GM12878 (cell line): ENCODE results near the gene DNAJC7.

ENCODE experiments used
- CBX5 ChIP-seq: sonication (generic); IDR thresholded peaks from 2 replicates; pipeline ENCODE4 v1.6.1; 2016; ENCODE audit warnings: low read depth, moderate library complexity, mild to moderate bottlenecking, inconsistent platforms
- CTCF ChIP-seq, 3 experiments: IDR thresholded peaks in 2 of 3; conservative IDR thresholded peaks in 1 of 3; 2 replicates each; pipeline ENCODE4 v1.5.1; 2011; ENCODE audit warnings: low read depth in 3 of 3, low read length in 3 of 3, mild to moderate bottlenecking in 3 of 3, control low read depth in 2 of 3, moderate library complexity in 2 of 3, inconsistent platforms in 1 of 3, mixed read lengths in 1 of 3; ENCODE audit not compliant: control insufficient read depth in 2 of 3, insufficient read depth in 1 of 3; ENCODE audit errors: extremely low read depth in 1 of 3
- EP300 ChIP-seq, 2 experiments: fragments of 150-350 bp in 1 of 2; IDR thresholded peaks; 2 replicates each; pipeline ENCODE4 v1.6.1; 2011 to 2012; ENCODE audit warnings: low read depth in 2 of 2, low read length in 2 of 2, borderline replicate concordance in 1 of 2, improper control_type of control experiment in 1 of 2, inconsistent platforms in 1 of 2; ENCODE audit not compliant: control insufficient read depth in 1 of 2
- EZH2 ChIP-seq: IDR thresholded peaks from 2 replicates; pipeline ENCODE4 v1.6.1; 2012; ENCODE audit warnings: low read depth, mild to moderate bottlenecking, control low read depth, inconsistent platforms, low read length, borderline replicate concordance; ENCODE audit not compliant: control insufficient read depth
- MTA3 ChIP-seq: IDR thresholded peaks from 2 replicates; pipeline ENCODE4 v1.6.1; 2012; ENCODE audit warnings: low read length, inconsistent platforms, borderline replicate concordance
- POLR2A ChIP-seq: IDR thresholded peaks from 2 replicates; pipeline ENCODE4 v1.6.1; 2011; ENCODE audit warnings: low read depth, mild to moderate bottlenecking, low read length
- POLR2AphosphoS5 ChIP-seq: IDR thresholded peaks from 2 replicates; pipeline ENCODE4 v1.6.1; 2011; ENCODE audit warnings: mild to moderate bottlenecking, low read length, inconsistent platforms
- SMC3 ChIP-seq: IDR thresholded peaks from 2 replicates; pipeline ENCODE4 v1.6.1; 2011; ENCODE audit warnings: low read length, improper control_type of control experiment, borderline replicate concordance

GRCh38 chr17:41939693-41940090, 77.5 kb downstream of the DNAJC7 start:
- TF ChIP-seq EP300 (IDR thresholded peaks at IDR 0.05; ENCODE audit: borderline replicate concordance in 1 of 2, control insufficient read depth in 1 of 2, low read depth in 2 of 2, low read length in 2 of 2) (no peak), POLR2A (no peak), CBX5 (no peak), SMC3 (no peak), MTA3 (no peak), CTCF (IDR thresholded peaks at IDR 0.05 in 2 of 3, conservative IDR thresholded peaks at IDR 0.05 in 1 of 3; ENCODE audit: control insufficient read depth in 2 of 3, extremely low read depth in 1 of 3, insufficient read depth in 1 of 3, low read depth in 3 of 3, low read length in 3 of 3) (no peak), EZH2 (no peak), POLR2AphosphoS5 (no peak)
